CD4-positive, CD25-positive, alpha-beta regulatory T cell (primary cell): ENCODE data around the gene FBXO44. TPM values are rescaled to one million over a fixed set of nuclear protein-coding genes. Genes with fewer than 3 reads are reported as not detected.

ENCODE experiments used
- ATAC-seq, 2 donors: fragments of 150-1000 bp; cut with Tn5 transposase; one replicate each; pipeline ENCODE4 v1.10.0; 2021; ENCODE audit warnings: low read depth in 2 of 2, moderate number of reproducible peaks in 2 of 2, moderate library complexity in 1 of 2
- DNase-seq, 3 donors: peaks; one replicate each; pipeline versions ENCODE4 v3.0.0 to v3.0.0-alpha.2; 2012 to 2022; ENCODE audit warnings: mixed read lengths in 1 of 3
- H3K27ac ChIP-seq: one replicate; pipeline ENCODE4 v1.7.0; 2013; ENCODE audit warnings: mild to moderate bottlenecking, low read length; ENCODE audit not compliant: insufficient read depth, poor library complexity, severe bottlenecking
- H3K27me3 ChIP-seq: one replicate; pipeline ENCODE4 v1.7.0; 2013; ENCODE audit warnings: low read length; ENCODE audit not compliant: control insufficient read depth, insufficient read depth
- H3K36me3 ChIP-seq: one replicate; pipeline ENCODE4 v1.7.0; 2013; ENCODE audit warnings: mild to moderate bottlenecking, low read length, moderate library complexity; ENCODE audit not compliant: control insufficient read depth, insufficient read depth
- H3K4me1 ChIP-seq: 2 replicates; pipeline ENCODE4 v1.7.0; 2013; ENCODE audit warnings: mild to moderate bottlenecking, low read length; ENCODE audit not compliant: insufficient read depth, control insufficient read depth, poor library complexity, severe bottlenecking
- H3K4me3 ChIP-seq: one replicate; pipeline ENCODE4 v1.7.0; 2013; ENCODE audit warnings: low read depth, mild to moderate bottlenecking, low read length, moderate library complexity
- H3K9me3 ChIP-seq, 2 experiments: 1 replicate in 1 of 2; 2 replicates in 1 of 2; pipeline ENCODE4 v1.7.0; 2013; ENCODE audit warnings: low read length in 2 of 2, mild to moderate bottlenecking in 1 of 2, moderate library complexity in 1 of 2; ENCODE audit not compliant: control insufficient read depth in 2 of 2
- H3K27ac Mint-ChIP-seq, 3 donors: one replicate each; pipeline ENCODE4 v1.8.0; 2020 to 2022; ENCODE audit warnings: mild to moderate bottlenecking in 3 of 3, mixed read lengths in 3 of 3, moderate library complexity in 2 of 3
- H3K27me3 Mint-ChIP-seq: one replicate; pipeline ENCODE4 v1.8.0; 2022; ENCODE audit warnings: mild to moderate bottlenecking, mixed read lengths
- H3K36me3 Mint-ChIP-seq: one replicate; pipeline ENCODE4 v1.8.0; 2020; ENCODE audit warnings: mixed read lengths
- H3K4me1 Mint-ChIP-seq, 4 donors: one replicate each; pipeline ENCODE4 v1.8.0; 2020 to 2022; ENCODE audit warnings: mixed read lengths in 4 of 4, mild to moderate bottlenecking in 1 of 4
- H3K4me3 Mint-ChIP-seq, 4 donors: one replicate each; pipeline ENCODE4 v1.8.0; 2020 to 2022; ENCODE audit warnings: mild to moderate bottlenecking in 4 of 4, mixed read lengths in 4 of 4, moderate library complexity in 3 of 4
- H3K9me3 Mint-ChIP-seq, 7 donors: one replicate each; pipeline ENCODE4 v1.8.0; 2020 to 2022; ENCODE audit warnings: mixed read lengths in 7 of 7, mild to moderate bottlenecking in 3 of 7, moderate library complexity in 2 of 7
- polyA plus RNA-seq, 4 donors: library from polyadenylated mRNA; unstranded; fragments of 300-500 nt; fragmentation: Illumina TruSeq; gene quantifications; one replicate each; pipeline ENCODE4 v1.2.3, GENCODE V29; 2021
- total RNA-seq: library from RNA; stranded (reverse); gene quantifications from one replicate; pipeline ENCODE4 v1.2.3, GENCODE V29; 2022

The FBXO44 gene
- total and polyA plus RNA-seq, 5 donors from 2014 or later, result 5.5 to 43.7 (median 9.3) TPM

GRCh38 chr1:11708554-11709350 lies 54.1 kb downstream of the FBXO44 start:
- Mint-ChIP-seq H3K27me3 (peaks cover 11% of the 10 kb centered on the region), H3K4me3 (no peak overlapping the region), H3K9me3 (peaks cover 0 to 4% (median 0%) of the 10 kb centered on the region in 7 donors), H3K4me1 (no peaks in the 10 kb centered on the region), H3K36me3 (no peaks in the 10 kb centered on the region), H3K27ac (no peak overlapping the region)
- ATAC-seq (peak in 1 of 2 donors; percentile 35), DNase-seq (no peak)
- H3K4me1 ChIP-seq, result no peaks in the 10 kb centered on the region
- no peaks in the 10 kb centered on the region for H3K9me3 ChIP-seq
- H3K27ac ChIP-seq, result no peak overlapping the region
- no peaks in the 10 kb centered on the region for H3K36me3 ChIP-seq
- no peak overlapping the region for H3K4me3 ChIP-seq
- H3K27me3 ChIP-seq, result no peaks in the 10 kb centered on the region

GRCh38 chr1:11711490-11711889 lies 56.8 kb downstream of the FBXO44 start:
- Histone ChIP-seq H3K4me1 (no peaks in the 10 kb centered on the region), H3K4me3 (no peak overlapping the region), H3K9me3 (no peaks in the 10 kb centered on the region), H3K27ac (no peak overlapping the region), H3K36me3 (no peaks in the 10 kb centered on the region), H3K27me3 (no peaks in the 10 kb centered on the region)
- Mint-ChIP-seq H3K4me1 (no peaks in the 10 kb centered on the region), H3K4me3 (no peak overlapping the region), H3K27me3 (peaks cover 5% of the 10 kb centered on the region), H3K36me3 (no peaks in the 10 kb centered on the region), H3K9me3 (peaks cover 0 to 2% (median 0%) of the 10 kb centered on the region in 7 donors), H3K27ac (no peak overlapping the region)
- ATAC-seq (no peak), DNase-seq (no peak)

DNA sequence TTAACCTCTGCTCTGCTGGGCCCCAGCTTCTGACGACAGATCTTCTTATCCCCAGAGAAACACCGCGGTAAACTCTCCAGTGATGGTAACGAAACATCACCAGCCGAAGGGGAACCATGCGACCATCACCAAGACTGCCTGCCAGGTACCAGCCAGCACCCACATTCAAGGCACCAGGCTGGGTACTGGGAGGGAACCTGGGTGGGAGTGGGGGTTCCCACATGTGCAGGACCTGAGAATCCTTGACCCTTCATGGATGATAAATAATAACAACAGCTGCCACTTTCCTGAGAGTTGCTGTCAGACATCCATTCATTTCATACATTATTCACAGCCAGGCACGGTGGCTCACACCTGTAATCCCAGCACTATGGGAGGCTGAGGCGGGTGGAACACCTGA lies 57.6 kb downstream of the FBXO44 start:
- ATAC-seq (no peak), DNase-seq (no peak)
- Mint-ChIP-seq H3K9me3 (peaks cover 0 to 2% (median 0%) of the 10 kb centered on the region in 7 donors), H3K36me3 (no peaks in the 10 kb centered on the region), H3K4me3 (no peak overlapping the region), H3K27me3 (peaks cover 5% of the 10 kb centered on the region), H3K4me1 (no peaks in the 10 kb centered on the region), H3K27ac (no peak overlapping the region)
- Histone ChIP-seq H3K27ac (no peak overlapping the region), H3K27me3 (no peaks in the 10 kb centered on the region), H3K4me3 (no peak overlapping the region), H3K9me3 (no peaks in the 10 kb centered on the region), H3K36me3 (no peaks in the 10 kb centered on the region), H3K4me1 (no peaks in the 10 kb centered on the region)

Other genes starting within 250 kb of the FBXO44 start
- 1.2 TPM for gene DISP3, start 175.7 kb upstream of the FBXO44 start, total RNA-seq
- under 1 TPM; 0.12 to 0.33 (median 0.21) TPM for gene DISP3, start 175.7 kb upstream of the FBXO44 start, polyA plus RNA-seq
- gene FBXO2, start 448 bp upstream of the FBXO44 start, total RNA-seq, result 2.1 TPM
- 10 to 100 TPM in 2 of 4 donors, 1 to 10 TPM in 2; 3.9 to 10.6 (median 7.0) TPM for gene FBXO2, start 448 bp upstream of the FBXO44 start, polyA plus RNA-seq
- gene FBXO6, start 9.3 kb downstream of the FBXO44 start, total RNA-seq, result 5.9 TPM
- gene FBXO6, start 9.3 kb downstream of the FBXO44 start, polyA plus RNA-seq, result 10 to 100 TPM in 3 of 4 donors, 1 to 10 TPM in 1; 9.4 to 18.4 (median 17.3) TPM
- 28.7 TPM for gene MAD2L2, start 26.3 kb downstream of the FBXO44 start, total RNA-seq
- gene MAD2L2, start 26.3 kb downstream of the FBXO44 start, polyA plus RNA-seq, result 10 to 100 TPM; 49.3 to 75.3 (median 55.3) TPM
- not detected for gene DRAXIN, start 36.8 kb downstream of the FBXO44 start, total RNA-seq
- gene DRAXIN, start 36.8 kb downstream of the FBXO44 start, polyA plus RNA-seq, result under 1 TPM in 2 of 4 donors, not detected in 2; 0.06 to 0.11 TPM
- 25.2 TPM for gene AGTRAP, start 81.3 kb downstream of the FBXO44 start, total RNA-seq
- gene AGTRAP, start 81.3 kb downstream of the FBXO44 start, polyA plus RNA-seq, result 100 to 1,000 TPM in 1 of 4 donors, 10 to 100 TPM in 3; 65.1 to 113 (median 78.0) TPM
- not detected for gene C1orf167, start 107.3 kb downstream of the FBXO44 start, total RNA-seq
- gene C1orf167, start 107.3 kb downstream of the FBXO44 start, polyA plus RNA-seq, result 1 to 10 TPM in 2 of 4 donors, under 1 TPM in 1, not detected in 1; 0.61 to 1.3 (median 1.0) TPM
- 35.0 TPM for gene MTHFR, start 151.1 kb downstream of the FBXO44 start, total RNA-seq
- gene MTHFR, start 151.1 kb downstream of the FBXO44 start, polyA plus RNA-seq, result 1 to 10 TPM; 5.6 to 7.6 (median 6.6) TPM
- 13.5 TPM for gene CLCN6, start 151.3 kb downstream of the FBXO44 start, total RNA-seq
- 1 to 10 TPM; 1.6 to 3.0 (median 2.4) TPM for gene CLCN6, start 151.3 kb downstream of the FBXO44 start, polyA plus RNA-seq
- gene NPPA, start 192.9 kb downstream of the FBXO44 start, total RNA-seq, result not detected
- gene NPPA, start 192.9 kb downstream of the FBXO44 start, polyA plus RNA-seq, result not detected
- not detected for gene NPPB, start 204.1 kb downstream of the FBXO44 start, total RNA-seq
- gene NPPB, start 204.1 kb downstream of the FBXO44 start, polyA plus RNA-seq, result not detected